Testis (tissue), 2 donors: ENCODE data around the gene VWA8.

Source experiments
- POLR2A ChIP-seq: fragments of 450-650 bp; IDR thresholded peaks from one replicate; pipeline ENCODE4 v1.6.1; 2017; ENCODE audit warnings: antibody characterized with exemption, mild to moderate bottlenecking, moderate library complexity
- TF ChIP-seq, protein P1 (sequence below), 3 experiments: fragments of 450-650 bp in 2 of 3; fragments of 200-600 bp in 1 of 3; sonication (generic) in 1 of 3; IDR thresholded peaks; one replicate each; pipeline ENCODE4 v1.5.1; 2016 to 2019; ENCODE audit warnings: antibody characterized with exemption in 3 of 3, mild to moderate bottlenecking in 2 of 3, moderate library complexity in 1 of 3

DNA sequence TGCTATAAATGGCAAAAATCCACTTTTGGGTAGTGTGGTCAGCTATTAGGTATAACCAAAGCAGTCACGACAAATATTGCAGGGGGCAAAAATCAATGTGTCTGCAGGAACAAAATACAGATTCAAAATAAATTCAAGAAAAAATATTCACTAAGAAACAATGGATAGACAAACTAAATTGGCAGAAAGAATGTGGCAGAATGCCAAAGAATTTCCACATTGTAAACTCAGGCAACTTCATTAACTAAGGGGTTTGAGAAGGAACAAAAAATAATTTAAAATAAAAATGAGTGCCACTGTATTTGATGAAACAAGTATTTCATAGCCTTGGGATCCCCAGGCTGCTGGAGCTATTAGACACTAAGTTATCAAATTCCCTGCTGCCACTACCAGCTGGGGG lies 193.1 kb downstream of the VWA8 start:
- TF ChIP-seq, protein P1, sequence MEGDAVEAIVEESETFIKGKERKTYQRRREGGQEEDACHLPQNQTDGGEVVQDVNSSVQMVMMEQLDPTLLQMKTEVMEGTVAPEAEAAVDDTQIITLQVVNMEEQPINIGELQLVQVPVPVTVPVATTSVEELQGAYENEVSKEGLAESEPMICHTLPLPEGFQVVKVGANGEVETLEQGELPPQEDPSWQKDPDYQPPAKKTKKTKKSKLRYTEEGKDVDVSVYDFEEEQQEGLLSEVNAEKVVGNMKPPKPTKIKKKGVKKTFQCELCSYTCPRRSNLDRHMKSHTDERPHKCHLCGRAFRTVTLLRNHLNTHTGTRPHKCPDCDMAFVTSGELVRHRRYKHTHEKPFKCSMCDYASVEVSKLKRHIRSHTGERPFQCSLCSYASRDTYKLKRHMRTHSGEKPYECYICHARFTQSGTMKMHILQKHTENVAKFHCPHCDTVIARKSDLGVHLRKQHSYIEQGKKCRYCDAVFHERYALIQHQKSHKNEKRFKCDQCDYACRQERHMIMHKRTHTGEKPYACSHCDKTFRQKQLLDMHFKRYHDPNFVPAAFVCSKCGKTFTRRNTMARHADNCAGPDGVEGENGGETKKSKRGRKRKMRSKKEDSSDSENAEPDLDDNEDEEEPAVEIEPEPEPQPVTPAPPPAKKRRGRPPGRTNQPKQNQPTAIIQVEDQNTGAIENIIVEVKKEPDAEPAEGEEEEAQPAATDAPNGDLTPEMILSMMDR (IDR thresholded peaks at IDR 0.05), result no peak
- no peak for TF ChIP-seq POLR2A
